Testis (tissue), 3 donors: ENCODE data around the gene CDON. TPM values are rescaled to one million over a fixed set of nuclear protein-coding genes. Genes with fewer than 3 reads are reported as not detected.

Experiments
- DNase-seq: peaks from one replicate; pipeline ENCODE4 v3.0.0-alpha.2; 2019
- H3K27ac ChIP-seq, 2 donors: fragments of 200-600 bp; sonication (generic); one replicate each; pipeline ENCODE4 v1.5.1; 2019
- H3K27me3 ChIP-seq: fragments of 200-600 bp; sonication (generic); one replicate; pipeline ENCODE4 v1.5.1; 2019
- H3K36me3 ChIP-seq: fragments of 200-600 bp; sonication (generic); one replicate; pipeline ENCODE4 v1.5.1; 2017; ENCODE audit warnings: low read depth; ENCODE audit errors: missing control alignments
- H3K4me1 ChIP-seq: fragments of 200-600 bp; sonication (generic); one replicate; pipeline ENCODE4 v1.5.1; 2019
- H3K4me3 ChIP-seq, 2 donors: fragments of 200-600 bp; sonication (generic); one replicate each; pipeline ENCODE4 v1.5.1; 2017 to 2019
- H3K9me3 ChIP-seq: fragments of 200-600 bp; sonication (generic); one replicate; pipeline ENCODE4 v1.5.1; 2017
- CTCF ChIP-seq, 3 experiments: fragments of 450-650 bp in 2 of 3; fragments of 200-600 bp in 1 of 3; sonication (generic) in 1 of 3; IDR thresholded peaks; one replicate each; pipeline ENCODE4 v1.5.1; 2016 to 2019; ENCODE audit warnings: antibody characterized with exemption in 3 of 3, mild to moderate bottlenecking in 2 of 3, moderate library complexity in 1 of 3
- POLR2A ChIP-seq: fragments of 450-650 bp; IDR thresholded peaks from one replicate; pipeline ENCODE4 v1.6.1; 2017; ENCODE audit warnings: antibody characterized with exemption, mild to moderate bottlenecking, moderate library complexity
- WGBS, 2 donors: methylation state at CpG; one replicate each; pipeline ENCODE4 v1.1.5; 2018; 5-methylcytosine and 5-hydroxymethylcytosine counted together
- intact Hi-C: fragments of 100-400 bp; cut with DNase I; formaldehyde crosslinking; loops from one replicate; pipeline ENCODE4 v1.15.1; 2023; ENCODE audit warnings: low total_unique reads
- polyA plus RNA-seq: library from polyadenylated mRNA; stranded (reverse); fragments of 350-450 nt; fragmentation: Illumina TruSeq; extraction: RNeasy Lipid Tissue Mini Kit (QIAGEN cat#74804); gene quantifications from one replicate; pipeline ENCODE4 v1.2.3, GENCODE V29; 2014; ENCODE audit warnings: low read depth, low replicate concordance; ENCODE audit not compliant: insufficient read depth
- total RNA-seq, 2 donors: library from RNA; depleted of rRNA; stranded (reverse); fragments of >200 nt; gene quantifications; one replicate each; pipeline ENCODE4 v1.2.3, GENCODE V29; 2016

The CDON gene
- total and polyA plus RNA-seq, 3 donors from 2014 or later: 20.6 to 27.7 (median 23.9) TPM

- no peaks in the 10 kb centered on the region for H3K9me3 ChIP-seq
- DNase-seq: no peak
- intact Hi-C loops: no loop called here
- no peaks in the 10 kb centered on the region for H3K27me3 ChIP-seq
- no peaks in the 10 kb centered on the region for H3K4me1 ChIP-seq
- no peak overlapping the region for H3K4me3 ChIP-seq
- TF ChIP-seq POLR2A (no peak), CTCF (IDR thresholded peaks at IDR 0.05) (no peak)
- no peak overlapping the region for H3K27ac ChIP-seq
- WGBS, 2 donors: 40 to 48% methylated on average over 2 of the region's 2 CpGs
- H3K36me3 ChIP-seq: no peaks in the 10 kb centered on the region
Measured at GRCh38 chr11:126026579-126026978, 36.1 kb downstream of the CDON start.

- intact Hi-C loops: no loop called here
- Histone ChIP-seq H3K27ac (no peak overlapping the region), H3K27me3 (no peaks in the 10 kb centered on the region), H3K36me3 (no peaks in the 10 kb centered on the region), H3K9me3 (no peaks in the 10 kb centered on the region), H3K4me1 (no peaks in the 10 kb centered on the region), H3K4me3 (no peak overlapping the region)
- WGBS, 2 donors: 53 to 97% methylated on average over 1 of the region's 1 CpG
- TF ChIP-seq CTCF (IDR thresholded peaks at IDR 0.05) (no peak), POLR2A (no peak)
- DNase-seq: no peak
Measured at GRCh38 chr11:126025822-126026221, 36.8 kb downstream of the CDON start.

- H3K4me3 ChIP-seq: no peak overlapping the region
- no peaks in the 10 kb centered on the region for H3K4me1 ChIP-seq
- 77 to 83% methylated on average over 5 of the region's 5 CpGs for WGBS, 2 donors
- no peaks in the 10 kb centered on the region for H3K27me3 ChIP-seq
- H3K27ac ChIP-seq: no peak overlapping the region
- no peaks in the 10 kb centered on the region for H3K9me3 ChIP-seq
- intact Hi-C loops: no loop called here
- no peak for DNase-seq
- no peak for TF ChIP-seq POLR2A
- TF ChIP-seq CTCF (IDR thresholded peaks at IDR 0.05): no peak
- H3K36me3 ChIP-seq: no peaks in the 10 kb centered on the region
Measured at GRCh38 chr11:126024123-126024522, 38.5 kb downstream of the CDON start.

- Histone ChIP-seq H3K4me1 (no peaks in the 10 kb centered on the region), H3K9me3 (no peaks in the 10 kb centered on the region), H3K4me3 (no peak overlapping the region), H3K36me3 (no peaks in the 10 kb centered on the region), H3K27me3 (no peaks in the 10 kb centered on the region), H3K27ac (no peak overlapping the region)
- 93 to 99% methylated on average over 2 of the region's 2 CpGs for WGBS, 2 donors
- no peak for DNase-seq
- intact Hi-C loops: no loop called here
- TF ChIP-seq POLR2A (no peak), CTCF (IDR thresholded peaks at IDR 0.05) (no peak)
Measured at GRCh38 chr11:126012852-126013251, 49.8 kb downstream of the CDON start.

- H3K4me1 ChIP-seq: no peaks in the 10 kb centered on the region
- H3K36me3 ChIP-seq: no peaks in the 10 kb centered on the region
- H3K27me3 ChIP-seq: no peaks in the 10 kb centered on the region
- no peak overlapping the region for H3K27ac ChIP-seq
- intact Hi-C loops: no loop called here
- WGBS, 2 donors: 83 to 91% methylated on average over 4 of the region's 4 CpGs
- no peaks in the 10 kb centered on the region for H3K9me3 ChIP-seq
- no peak overlapping the region for H3K4me3 ChIP-seq
- TF ChIP-seq CTCF (IDR thresholded peaks at IDR 0.05) (no peak), POLR2A (no peak)
- DNase-seq: no peak
Measured at GRCh38 chr11:126011754-126012153, 50.9 kb downstream of the CDON start.
